Adrenal gland (tissue), 12 donors: Measurements from ENCODE around the gene BRMS1. TPM values are rescaled to one million over a fixed set of nuclear protein-coding genes. Genes with fewer than 3 reads are reported as not detected.

Experiments
- DNase-seq, 7 donors: peaks; one replicate each; pipeline ENCODE4 v3.0.0-alpha.2; 2019 to 2020
- H3K27ac ChIP-seq, 5 donors: fragments of 200-600 bp; sonication (generic) in 4 of 5; 1 replicate in 3 of 5; 2 replicates in 2 of 5; pipeline versions ENCODE4 v1.5.1 to v1.8.0; 2016 to 2020; ENCODE audit warnings: mild to moderate bottlenecking in 1 of 5
- H3K27me3 ChIP-seq: fragments of 200-600 bp; 2 replicates; pipeline ENCODE4 v1.8.0; 2021
- H3K36me3 ChIP-seq, 2 donors: fragments of 200-600 bp; replicated peaks in 1 of 2; 1 replicate in 1 of 2; 2 replicates in 1 of 2; pipeline versions ENCODE4 v1.5.1 to v1.8.0; 2018 to 2022
- H3K4me1 ChIP-seq, 2 donors: fragments of 200-600 bp; replicated peaks in 1 of 2; 1 replicate in 1 of 2; 2 replicates in 1 of 2; pipeline versions ENCODE4 v1.5.1 to v1.8.0; 2018 to 2021
- H3K4me3 ChIP-seq, 4 donors: fragments of 200-600 bp; sonication (generic) in 3 of 4; one replicate each; pipeline ENCODE4 v1.5.1; 2016 to 2018
- H3K9me3 ChIP-seq, 3 donors: fragments of 200-600 bp; sonication (generic) in 1 of 3; replicated peaks in 1 of 3; 1 replicate in 2 of 3; 2 replicates in 1 of 3; pipeline versions ENCODE4 v1.5.1 to v1.8.0; 2016 to 2021
- CTCF ChIP-seq, 6 experiments: fragments of 450-650 bp in 4 of 6; fragments of 200-600 bp in 2 of 6; sonication (generic) in 1 of 6; IDR thresholded peaks; 1 replicate in 5 of 6; 2 replicates in 1 of 6; pipeline versions ENCODE4 v1.5.1 to v1.8.0; 2016 to 2021; ENCODE audit warnings: antibody characterized with exemption in 6 of 6, mild to moderate bottlenecking in 2 of 6, moderate library complexity in 1 of 6
- POLR2A ChIP-seq, 2 donors: fragments of 450-650 bp; IDR thresholded peaks; one replicate each; pipeline ENCODE4 v1.6.1; 2017; ENCODE audit warnings: antibody characterized with exemption in 2 of 2, mild to moderate bottlenecking in 2 of 2, moderate library complexity in 1 of 2
- WGBS, 4 donors: extraction: QIAGEN DNeasy Blood & Tissue Kit in 2 of 4; methylation state at CpG; one replicate each; pipeline versions ENCODE4 v1.1.5 to v1.1.7; 2013 to 2017; 5-methylcytosine and 5-hydroxymethylcytosine counted together
- intact Hi-C, 2 donors: fragments of 100-400 bp; cut with DNase I; formaldehyde crosslinking; loops; one replicate each; pipeline versions ENCODE4 v1.14.1 to v1.15.0; 2022 to 2023
- polyA plus RNA-seq, 3 donors: library from polyadenylated mRNA; stranded (reverse); fragments of 200-250 nt in 2 of 3; fragments of 350-450 nt in 1 of 3; fragmentation: Illumina TruSeq in 1 of 3; extraction: RNeasy Lipid Tissue Mini Kit (QIAGEN cat#74804) in 1 of 3; gene quantifications; one replicate each; pipeline ENCODE4 v1.2.3, GENCODE V29; 2013 to 2014
- total RNA-seq, 9 donors: library from RNA; depleted of rRNA in 4 of 9; stranded (reverse); fragments of >200 nt in 4 of 9; fragments of 120-200 nt in 1 of 9; fragmentation: NEBNext Ultra II Directional in 1 of 9; extraction: Animal tissue kit (Norgen Biotek cat#: 25700) in 1 of 9; gene quantifications; one replicate each; pipeline versions ENCODE4 v1.1.0 to v1.2.4, GENCODE V29; 2013 to 2023
- donor health status: healthy with polysubstance abuse.
- donor health status: Bipolar disorder and iron deficiency.
- donor health status: DM: yes; HTN: yes; CAD: no.
- donor health status: DM: no; HTN: no; CAD: no.
- donor health status: DM: no; HTN: no; CAD: no.
- donor health status: DM: yes; HTN: yes; CAD: no.

The BRMS1 gene
- total and polyA plus RNA-seq, 12 donors: 22.4 to 55.3 (median 41.7) TPM

- TF ChIP-seq CTCF (IDR thresholded peaks at IDR 0.05) (no peak), POLR2A (IDR thresholded peaks at IDR 0.05) (no peak)
- DNase-seq: no peak
- H3K4me1 ChIP-seq: peaks cover 6 to 18% of the 10 kb centered on the region in 2 donors
- peak overlapping the region in 1 of 4 donors; percentile 37 for H3K4me3 ChIP-seq
- intact Hi-C loops: no loop called here
- H3K9me3 ChIP-seq: no peaks in the 10 kb centered on the region
- no peaks in the 10 kb centered on the region for H3K36me3 ChIP-seq
- H3K27ac ChIP-seq: peak overlapping the region in 2 of 5 donors; percentile 75 to 91
- no peaks in the 10 kb centered on the region for H3K27me3 ChIP-seq
- 63 to 85% (median 71%) methylated on average over 10 to 52 of the region's 52 CpGs for WGBS, 4 donors
Observed at GRCh38 chr11:66315921-66316811, 28.7 kb downstream of the BRMS1 start.

- peak overlapping the region in 1 of 4 donors; percentile 37 for H3K4me3 ChIP-seq
- intact Hi-C loops: no loop called here
Observed at GRCh38 chr11:66315498-66315885, 29.4 kb downstream of the BRMS1 start.

GRCh38 chr11:66314561-66315497 is 30.1 kb downstream of the BRMS1 start:
- H3K4me3 ChIP-seq: peak overlapping the region in 1 of 4 donors; percentile 37
- peaks cover 6 to 18% of the 10 kb centered on the region in 2 donors for H3K4me1 ChIP-seq
- 65 to 76% (median 72%) methylated on average over 9 to 17 of the region's 17 CpGs for WGBS, 4 donors
- H3K36me3 ChIP-seq: no peaks in the 10 kb centered on the region
- H3K27ac ChIP-seq: peak overlapping the region in 2 of 5 donors; percentile 82 to 91
- DNase-seq: no peak
- TF ChIP-seq POLR2A (IDR thresholded peaks at IDR 0.05) (no peak), CTCF (IDR thresholded peaks at IDR 0.05) (no peak)
- no peaks in the 10 kb centered on the region for H3K27me3 ChIP-seq
- no peaks in the 10 kb centered on the region for H3K9me3 ChIP-seq
- intact Hi-C loops: no loop called here

More at GRCh38 chr11:66315498-66315885, 29.4 kb downstream of the BRMS1 start:
- DNase-seq: no peak
- TF ChIP-seq POLR2A (IDR thresholded peaks at IDR 0.05) (no peak), CTCF (IDR thresholded peaks at IDR 0.05) (no peak)
- no peaks in the 10 kb centered on the region for H3K27me3 ChIP-seq
- peak overlapping the region in 2 of 5 donors; percentile 75 to 91 for H3K27ac ChIP-seq
- no peaks in the 10 kb centered on the region for H3K36me3 ChIP-seq
- 65 to 78% (median 76%) methylated on average over 11 to 14 of the region's 14 CpGs for WGBS, 4 donors
- no peaks in the 10 kb centered on the region for H3K9me3 ChIP-seq
- H3K4me1 ChIP-seq: peaks cover 6 to 18% of the 10 kb centered on the region in 2 donors

- 69 to 100% (median 81%) methylated on average over 1 of the region's 1 CpG for WGBS, 4 donors
- Histone ChIP-seq H3K27ac (peak overlapping the region in 2 of 5 donors; percentile 82 to 91), H3K4me1 (peaks cover 6 to 18% of the 10 kb centered on the region in 2 donors), H3K4me3 (no peak overlapping the region), H3K27me3 (no peaks in the 10 kb centered on the region), H3K36me3 (no peaks in the 10 kb centered on the region), H3K9me3 (no peaks in the 10 kb centered on the region)
- DNase-seq: no peak
- TF ChIP-seq POLR2A (IDR thresholded peaks at IDR 0.05) (no peak), CTCF (IDR thresholded peaks at IDR 0.05) (no peak)
- intact Hi-C loops: no loop called here
Observed at GRCh38 chr11:66314186-66314501, 30.8 kb downstream of the BRMS1 start.
